ENCODE results near the gene STARD7.
"Not testable (repeated sequence)": the region's sequence is repeated elsewhere in the genome, so short reads cannot be mapped to it uniquely, and the experiment has no call there.

Gene STARD7

GRCh38 chr2:96148410-96149217 is 60.0 kb downstream of the STARD7 start:
- DNase-seq (ENCODE audit: low read depth), result no peak

- DNase-seq (ENCODE audit: low read depth), result no peak
Observed at GRCh38 chr2:96147593-96148201, 60.9 kb downstream of the STARD7 start.

DNA sequence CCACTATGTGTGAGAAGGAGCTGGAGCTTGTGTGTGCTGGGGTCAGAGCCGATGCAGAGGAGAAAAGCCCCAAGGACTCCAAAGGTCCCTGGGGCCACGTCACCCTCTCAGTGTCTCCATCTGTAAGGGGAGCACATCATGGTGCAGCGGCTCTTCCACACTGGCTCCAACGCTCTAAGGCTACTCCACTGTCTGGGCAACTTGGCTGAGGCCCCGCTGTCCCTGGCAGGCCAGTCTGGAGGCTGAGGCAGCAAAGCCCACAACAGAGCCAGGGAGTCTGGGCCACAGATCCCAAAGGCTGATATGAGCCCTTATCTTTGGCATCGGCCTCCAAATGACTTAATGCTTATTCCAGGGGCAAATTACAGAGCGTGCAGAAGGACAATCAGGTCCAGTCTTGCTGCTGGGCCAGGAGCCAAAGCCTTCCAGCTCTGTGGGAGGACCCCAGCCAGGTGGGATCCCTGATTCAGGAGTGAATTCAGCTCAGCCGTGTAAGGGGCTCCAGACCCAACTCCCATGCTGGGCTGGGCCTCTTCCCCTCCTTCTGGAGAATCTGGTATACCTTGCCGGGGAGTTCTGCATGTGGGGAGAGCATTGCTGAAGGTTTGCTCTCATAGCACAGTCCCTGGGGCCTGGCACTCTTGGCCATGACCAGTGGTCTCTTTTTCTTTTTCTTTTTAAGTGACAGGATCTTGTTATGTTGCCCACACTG is 61.6 kb downstream of the STARD7 start:
- no peak for DNase-seq (ENCODE audit: low read depth)

DNA sequence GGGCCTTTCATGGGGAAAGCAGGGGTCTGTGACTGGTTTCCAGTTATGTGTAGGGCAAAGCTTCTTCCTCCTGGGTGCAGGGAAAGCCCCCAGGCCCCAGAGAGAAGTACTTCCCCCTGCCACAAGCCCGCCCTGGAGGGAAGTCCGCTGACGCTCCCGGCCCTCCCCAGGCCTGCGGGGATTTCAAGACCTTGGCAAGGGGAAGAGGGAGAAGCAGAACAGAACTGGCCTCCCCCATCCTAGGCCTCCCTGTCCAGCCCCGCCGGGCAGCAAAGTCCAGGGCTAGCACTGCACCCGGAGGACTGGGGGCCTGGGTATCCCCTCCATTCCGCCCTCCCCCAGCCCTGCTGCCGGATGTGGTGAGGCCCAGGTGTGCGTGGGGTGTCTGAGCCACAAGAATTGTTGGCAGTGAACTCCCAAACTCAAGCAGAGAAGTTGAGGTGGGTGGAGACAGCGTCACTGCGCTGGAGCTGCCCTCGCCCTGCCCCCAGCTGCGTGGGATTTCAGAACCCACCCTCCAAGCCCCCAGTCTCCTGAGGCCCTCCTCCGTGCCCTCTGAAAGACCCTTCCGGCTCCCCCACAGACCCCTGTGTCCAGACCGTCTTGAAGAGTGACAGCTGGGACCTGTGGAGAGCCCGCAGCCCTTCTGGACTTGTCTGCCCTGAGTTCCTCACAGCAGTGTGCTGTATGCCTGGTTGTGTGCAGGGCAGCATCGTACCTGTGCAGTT is 62.3 kb downstream of the STARD7 start:
- no peak for DNase-seq (ENCODE audit: low read depth)

DNA sequence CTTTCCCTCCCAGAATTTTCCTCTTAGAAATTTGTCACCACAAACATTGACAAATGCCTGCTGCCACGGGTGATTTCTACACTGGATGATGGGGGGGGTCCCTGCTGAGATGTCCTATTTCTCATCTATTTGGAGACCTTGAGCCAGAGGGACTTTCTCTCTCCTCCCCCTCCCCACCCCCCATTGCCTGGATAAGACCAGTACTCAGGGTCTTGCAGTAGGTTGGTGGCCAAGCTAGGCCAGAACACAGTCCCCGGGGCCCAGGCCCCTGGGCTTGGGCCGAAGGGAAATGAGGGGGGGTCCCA is 62.8 kb downstream of the STARD7 start:
- DNase-seq (ENCODE audit: low read depth), result no peak

DNA sequence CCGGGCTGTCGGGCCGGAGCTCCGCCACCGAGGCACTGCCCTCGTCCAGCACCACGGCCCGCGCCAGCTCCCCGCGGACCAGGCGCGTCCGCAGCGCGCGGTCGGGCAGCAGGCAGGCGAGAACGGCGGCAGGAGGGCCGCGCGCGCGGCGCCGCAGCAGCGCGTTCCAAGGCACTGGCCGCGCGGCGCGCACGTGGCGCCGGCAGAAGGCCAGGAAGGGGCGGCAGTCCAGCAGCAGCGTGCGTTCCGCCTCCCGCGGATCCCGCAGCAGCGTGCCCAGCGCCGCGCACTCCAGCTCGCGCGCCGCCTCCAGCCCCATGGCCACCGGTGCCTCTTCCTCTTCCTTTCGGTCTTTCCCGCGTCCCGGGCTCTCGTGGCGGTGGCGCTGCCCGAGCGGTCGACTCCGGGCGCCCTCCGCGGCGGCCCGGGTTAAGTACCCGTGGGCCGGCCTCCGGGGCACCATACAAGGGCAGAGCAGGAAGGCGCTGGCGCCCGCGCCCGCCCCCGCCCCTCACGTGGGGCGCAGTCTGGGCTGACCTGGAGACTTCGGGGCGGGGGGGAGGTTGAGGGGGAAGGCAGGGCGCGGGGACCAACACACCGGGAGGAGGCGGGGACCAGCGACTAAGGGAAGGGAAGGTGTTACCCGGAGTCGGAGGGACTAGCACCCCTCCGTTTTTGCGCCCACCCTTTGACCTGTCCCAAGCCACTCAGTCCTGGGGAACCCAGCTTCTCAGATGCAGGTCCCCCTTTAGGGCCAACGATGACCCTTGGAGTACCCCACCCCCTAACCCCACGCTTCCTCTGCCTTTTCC is 63.4 kb downstream of the STARD7 start, which contains the start of gene DUSP2:
Gene DUSP2 (minus strand): TSS at position 405 of the 812 bp plus-strand sequence. CDS start 86 bp downstream, at position 319.
- DNase-seq (ENCODE audit: low read depth), result no peak

DNA sequence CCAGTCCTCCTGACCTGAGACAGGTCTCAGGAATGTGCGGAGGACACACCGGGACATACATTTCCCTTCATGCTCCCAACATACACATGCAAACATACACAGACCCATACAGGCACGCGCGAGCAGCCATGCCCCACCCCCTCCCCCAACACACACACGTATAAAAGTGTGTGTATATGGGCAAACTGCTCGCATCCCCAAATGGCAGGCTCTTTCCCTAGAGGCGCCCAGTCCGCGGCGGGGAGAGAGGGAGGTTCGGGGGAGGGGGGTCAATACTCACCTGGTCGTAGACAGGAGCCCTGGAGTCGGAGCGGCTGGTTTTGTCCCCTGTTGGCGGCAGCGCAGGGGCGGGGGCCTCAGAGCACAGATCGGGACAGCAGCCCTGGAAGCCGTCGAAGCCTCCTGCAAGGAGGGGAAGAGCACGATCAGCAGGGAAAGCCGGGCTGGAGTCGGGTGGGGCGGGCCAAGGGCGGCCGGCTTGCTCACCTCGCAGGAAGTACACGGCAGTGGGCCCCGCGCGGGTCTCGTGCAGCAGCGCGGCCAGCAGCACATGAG is 64.1 kb downstream of the STARD7 start:
- no peak for DNase-seq (ENCODE audit: low read depth)

GRCh38 chr2:96143848-96144480 is 64.7 kb downstream of the STARD7 start:
- no peak for DNase-seq (ENCODE audit: low read depth)

- DNase-seq (ENCODE audit: low read depth), result no peak
Observed at GRCh38 chr2:96143231-96143847, 65.3 kb downstream of the STARD7 start.

- no peak for DNase-seq (ENCODE audit: low read depth)
Observed at GRCh38 chr2:96142217-96143113, 66.2 kb downstream of the STARD7 start.

- DNase-seq (ENCODE audit: low read depth), result not testable (repeated sequence)
Observed at GRCh38 chr2:96141624-96141967, 67.0 kb downstream of the STARD7 start.

GRCh38 chr2:96140941-96141623 is 67.5 kb downstream of the STARD7 start:
- DNase-seq (ENCODE audit: low read depth), result no peak

DNA sequence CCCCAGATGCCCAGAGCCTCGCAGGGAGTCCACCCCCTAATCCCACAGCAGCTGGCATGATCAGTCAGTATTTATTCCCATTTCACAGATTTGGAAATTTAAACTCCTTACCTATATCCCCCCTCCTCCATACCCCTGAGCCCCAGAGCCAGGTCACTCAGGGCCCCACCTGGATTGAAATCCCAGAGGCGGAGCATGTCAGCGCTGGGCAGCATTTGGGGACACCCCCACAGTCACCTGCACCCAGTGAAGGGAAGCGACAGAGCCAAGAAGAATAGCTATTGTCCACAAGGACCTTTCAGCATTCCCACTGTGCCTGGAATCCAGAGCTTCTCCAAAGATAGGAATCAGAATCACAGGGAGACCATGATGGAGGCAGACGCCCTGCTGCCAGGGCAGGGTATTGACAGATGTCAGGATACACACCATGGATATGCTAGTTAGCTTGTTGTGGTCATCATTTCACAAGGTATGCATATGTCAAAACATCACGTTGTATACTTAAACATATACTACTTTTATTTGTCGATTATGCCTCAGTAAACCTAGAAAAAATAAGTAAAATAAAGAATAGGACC is 69.4 kb downstream of the STARD7 start:
- no peak for DNase-seq (ENCODE audit: low read depth)

GRCh38 chr2:96138179-96139145 is 70.2 kb downstream of the STARD7 start, which contains the start of gene ASTL:
ASTL (minus strand) TSS chr2:96138502; CDS start chr2:96138436, 66 bp downstream.
- no peak for DNase-seq (ENCODE audit: low read depth)

GRCh38 chr2:96137321-96138178 is 71.1 kb downstream of the STARD7 start:
- no peak for DNase-seq (ENCODE audit: low read depth)

- DNase-seq (ENCODE audit: low read depth), result no peak
Observed at GRCh38 chr2:96136129-96136720, 72.4 kb downstream of the STARD7 start.
